ENCODE results near the gene XXYLT1.

XXYLT1 gene

DNA sequence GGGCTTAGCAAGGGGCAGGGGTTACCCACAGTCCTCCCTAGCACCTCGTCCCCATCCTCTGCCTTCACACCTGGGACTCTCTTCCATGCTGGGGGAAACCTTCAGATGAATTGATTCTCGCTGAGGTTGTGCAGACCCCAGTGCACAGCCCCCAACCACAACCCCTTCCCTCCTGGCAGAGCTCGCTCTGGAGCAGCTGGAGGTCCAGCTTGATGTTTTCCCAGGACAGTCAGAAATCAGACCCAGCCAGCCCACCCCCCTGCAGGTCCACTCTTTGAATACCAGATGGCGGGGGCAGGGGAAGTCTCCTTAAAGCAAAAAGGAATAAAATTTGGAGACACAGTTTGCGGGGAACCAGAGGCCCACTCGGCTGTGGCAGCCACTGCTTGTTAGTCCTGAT lies 234.4 kb downstream of the XXYLT1 start:
- DNase-seq = no peak

- DNase-seq = no peak
Observed at GRCh38 chr3:195036203-195036505, 234.8 kb downstream of the XXYLT1 start.

- DNase-seq = no peak
Observed at GRCh38 chr3:195035345-195036202, 235.4 kb downstream of the XXYLT1 start.

DNA sequence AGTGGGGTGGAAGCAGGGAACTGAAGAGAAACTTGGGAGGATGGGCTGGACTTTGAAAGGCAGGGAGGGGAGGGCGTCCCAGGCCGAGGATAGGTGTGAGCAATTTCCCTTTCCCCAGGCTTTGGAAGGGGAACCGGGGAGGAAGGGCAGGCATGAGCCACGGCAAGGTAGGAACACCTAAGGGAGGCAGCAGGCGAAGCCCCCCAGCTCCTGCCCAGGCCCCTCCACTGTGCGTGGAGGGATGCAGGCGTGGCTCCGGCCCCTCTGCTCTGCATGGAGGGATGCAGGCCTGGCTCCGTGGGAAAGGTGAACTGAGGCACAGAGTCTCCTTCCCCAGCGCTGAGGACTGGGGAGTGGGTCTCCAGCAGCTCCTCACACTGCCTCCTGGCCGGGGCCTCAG lies 236.4 kb downstream of the XXYLT1 start:
- no peak for DNase-seq

- no peak for DNase-seq
Observed at GRCh38 chr3:195034101-195034500, 236.9 kb downstream of the XXYLT1 start.

DNA sequence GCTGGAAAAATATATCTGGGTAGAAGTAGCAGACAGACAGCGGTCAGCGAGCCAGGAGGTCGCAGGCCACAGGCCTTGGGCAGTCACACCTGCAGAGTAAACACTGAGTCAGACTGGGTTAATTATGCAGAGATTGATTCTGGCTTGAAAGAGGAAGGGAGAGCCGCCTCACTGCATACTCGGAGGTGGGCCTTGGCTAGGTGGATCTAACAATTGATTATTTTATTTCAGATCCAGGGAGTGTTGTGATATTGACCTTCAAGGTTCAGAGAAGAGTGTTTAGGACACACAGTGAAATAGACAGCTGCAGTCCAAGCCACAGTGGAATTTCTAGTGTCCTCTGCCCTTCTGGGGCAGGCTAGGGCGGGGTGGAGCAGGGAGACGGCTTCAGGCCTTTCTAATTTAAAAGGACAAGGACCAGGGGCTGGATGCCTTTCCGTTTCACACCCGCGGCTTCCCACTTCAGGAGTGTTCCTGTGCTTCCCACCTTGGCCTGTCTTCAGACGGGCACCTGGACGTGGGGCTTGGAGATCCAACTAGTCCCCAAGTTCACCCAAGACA lies 237.3 kb downstream of the XXYLT1 start:
- no peak for DNase-seq

GRCh38 chr3:195032955-195033354 lies 238.0 kb downstream of the XXYLT1 start:
- no peak for DNase-seq

DNA sequence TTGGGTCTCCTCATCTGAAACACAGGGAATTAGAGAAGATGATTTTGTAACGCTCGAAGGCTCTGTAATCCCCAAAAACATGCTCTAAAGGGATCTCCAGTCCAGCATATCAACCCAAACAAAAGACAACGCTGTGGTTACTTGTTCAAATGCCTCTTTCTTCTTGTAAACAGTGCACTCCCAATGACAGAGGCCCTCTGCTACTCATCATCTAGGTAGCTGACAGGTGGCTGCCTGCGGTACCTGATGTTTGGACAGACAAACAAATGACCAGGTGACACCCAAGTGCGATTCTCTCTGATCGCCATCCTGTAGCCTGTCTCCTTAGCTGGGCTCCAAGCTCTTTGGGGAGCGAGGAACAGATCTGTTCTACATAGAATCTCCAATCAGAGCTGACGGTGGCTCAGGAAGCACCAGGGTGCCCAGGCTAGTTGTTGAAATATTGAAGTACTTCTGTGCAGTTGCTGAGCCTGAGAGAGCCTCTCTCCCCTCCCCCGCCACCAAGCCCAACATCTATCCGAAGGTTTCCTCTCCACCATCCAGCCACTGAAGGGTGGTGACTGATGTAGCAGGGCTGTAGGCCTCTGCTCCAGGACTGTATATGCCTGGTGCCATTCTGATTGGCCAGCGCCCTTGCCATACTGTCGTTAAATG lies 238.7 kb downstream of the XXYLT1 start:
- no peak for DNase-seq

DNA sequence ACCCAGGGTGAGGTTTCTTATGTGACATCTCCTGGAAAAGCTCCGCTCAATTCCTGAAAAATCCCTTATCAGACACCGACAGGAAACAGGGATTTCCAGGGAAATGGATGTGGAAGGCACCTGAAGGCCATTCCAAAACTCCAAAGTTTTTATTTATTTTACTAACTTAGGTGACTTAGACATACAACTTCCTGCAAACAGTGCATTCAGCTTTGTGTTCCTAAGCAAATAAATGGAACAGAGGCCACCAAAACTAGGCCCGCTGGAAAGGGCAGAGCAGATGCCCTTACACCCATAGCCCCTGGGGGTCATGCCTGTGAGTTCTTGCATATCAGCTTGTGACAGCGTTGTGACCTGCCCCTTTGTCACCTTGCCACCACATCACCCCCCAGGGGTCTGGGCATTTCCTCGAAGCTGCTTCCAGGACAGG lies 239.4 kb downstream of the XXYLT1 start:
- no peak for DNase-seq

DNA sequence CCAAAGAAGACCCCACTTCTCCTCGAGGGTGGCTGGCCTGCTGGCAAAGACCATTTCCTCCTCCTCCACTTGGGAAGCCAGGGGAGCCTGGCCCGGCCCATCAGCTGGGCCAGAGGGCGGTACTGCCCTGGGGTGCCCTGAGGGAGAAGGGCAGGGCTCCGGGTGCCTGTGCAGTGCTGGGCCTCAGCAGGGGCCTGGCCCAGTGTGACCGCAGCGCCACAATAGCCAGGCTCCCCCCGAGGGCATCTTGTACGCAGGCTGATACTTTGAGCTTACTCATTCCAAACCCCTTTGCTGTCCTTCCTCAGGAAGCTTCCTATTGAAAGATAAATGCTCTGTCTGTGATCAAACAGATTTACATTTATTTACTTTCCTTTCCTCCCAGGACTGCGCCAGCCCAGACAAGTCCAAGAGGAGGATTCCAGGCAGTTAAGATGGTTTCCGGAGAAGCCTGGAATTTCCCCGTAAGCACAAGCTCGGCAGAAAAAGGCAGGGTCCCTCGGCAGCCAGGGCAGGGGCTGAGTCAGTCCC lies 240.1 kb downstream of the XXYLT1 start:
- DNase-seq = no peak

DNA sequence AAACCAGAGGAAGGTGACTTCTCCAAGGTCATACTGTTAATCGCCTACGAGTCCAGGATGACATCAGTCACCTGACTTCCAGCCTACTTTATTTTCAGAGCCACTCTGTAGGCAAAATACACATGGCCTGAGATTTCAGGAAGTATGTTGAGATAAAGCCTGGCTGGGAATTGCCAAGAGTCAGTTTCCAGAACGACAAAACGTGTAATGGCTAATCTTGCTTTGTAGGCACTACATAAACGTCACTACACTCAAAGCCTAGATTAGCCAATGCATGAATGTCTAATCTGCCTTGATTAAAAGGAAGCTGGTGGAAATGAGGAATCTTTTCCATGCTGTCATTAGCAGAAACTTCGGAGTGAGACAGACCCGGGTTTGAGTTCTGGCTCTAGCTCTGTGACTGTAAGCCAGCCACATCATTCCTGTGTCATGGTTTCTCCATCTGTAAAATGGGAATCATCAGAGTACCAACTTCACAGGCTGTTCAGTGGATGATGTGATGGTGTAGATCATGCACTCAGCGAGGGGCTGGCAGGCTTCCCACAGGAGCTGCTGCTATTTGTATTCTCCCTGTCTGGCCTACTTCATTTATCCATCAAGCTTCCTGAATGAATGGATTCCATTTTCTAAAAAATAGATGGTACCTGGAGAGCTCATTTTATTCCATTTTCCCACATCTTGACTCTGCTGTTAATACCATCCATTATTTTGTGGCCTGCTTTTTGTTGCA lies 241.9 kb downstream of the XXYLT1 start:
- DNase-seq = no peak

DNA sequence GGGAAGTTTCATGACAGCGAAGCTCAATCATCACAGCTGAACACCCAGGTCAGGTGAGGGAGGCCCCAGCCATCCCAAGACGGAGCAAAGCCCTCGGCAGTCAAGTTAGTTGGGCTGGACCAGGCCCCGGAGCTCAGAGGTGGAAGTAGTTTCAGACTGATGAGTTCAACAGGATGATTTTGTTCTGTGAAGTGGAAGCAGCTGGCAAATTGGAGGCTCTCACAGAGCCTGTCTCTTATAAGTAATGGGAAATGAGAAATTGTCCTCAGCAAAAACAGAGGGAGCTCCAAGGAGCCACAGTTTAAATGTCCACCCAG lies 245.1 kb downstream of the XXYLT1 start:
- DNase-seq = no peak

- DNase-seq = no peak
Observed at GRCh38 chr3:195025056-195025883, 245.7 kb downstream of the XXYLT1 start.

DNA sequence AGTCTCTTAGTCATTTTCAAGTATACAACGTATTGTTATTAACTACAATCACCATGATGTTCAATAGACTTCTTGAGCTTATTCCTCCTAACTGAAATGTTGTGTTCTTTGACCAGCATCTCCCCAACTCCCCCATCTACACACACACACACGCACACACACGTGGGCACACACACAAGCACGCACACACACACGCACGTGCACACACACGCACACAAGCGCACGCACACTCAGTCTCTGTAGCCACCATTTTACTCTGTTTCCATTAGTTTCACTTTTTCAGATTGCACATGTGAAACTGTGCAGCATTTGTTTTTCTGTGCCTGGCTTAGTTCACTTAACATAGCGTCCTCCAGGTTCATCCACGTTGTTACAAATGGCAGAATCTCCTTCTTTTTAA lies 247.0 kb downstream of the XXYLT1 start:
- no peak for DNase-seq

DNA sequence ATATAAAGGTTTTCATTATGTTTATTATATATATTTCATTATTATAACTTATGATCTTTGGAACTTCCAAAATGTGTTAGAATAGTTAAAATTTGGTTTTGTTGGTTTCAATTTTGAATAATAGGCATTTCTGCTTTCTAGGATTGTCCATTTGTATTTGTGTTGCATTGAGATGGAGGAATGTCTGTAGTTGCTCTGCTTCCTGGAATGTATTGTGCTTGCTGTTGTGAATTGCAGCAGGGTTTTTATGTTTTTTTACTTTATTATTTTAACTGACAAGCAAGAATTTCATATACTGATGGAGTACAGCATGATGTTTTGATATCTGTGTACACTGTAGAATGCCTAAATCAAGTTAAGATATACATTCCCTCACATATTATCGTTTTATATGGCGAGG lies 247.4 kb downstream of the XXYLT1 start:
- no peak for DNase-seq

DNA sequence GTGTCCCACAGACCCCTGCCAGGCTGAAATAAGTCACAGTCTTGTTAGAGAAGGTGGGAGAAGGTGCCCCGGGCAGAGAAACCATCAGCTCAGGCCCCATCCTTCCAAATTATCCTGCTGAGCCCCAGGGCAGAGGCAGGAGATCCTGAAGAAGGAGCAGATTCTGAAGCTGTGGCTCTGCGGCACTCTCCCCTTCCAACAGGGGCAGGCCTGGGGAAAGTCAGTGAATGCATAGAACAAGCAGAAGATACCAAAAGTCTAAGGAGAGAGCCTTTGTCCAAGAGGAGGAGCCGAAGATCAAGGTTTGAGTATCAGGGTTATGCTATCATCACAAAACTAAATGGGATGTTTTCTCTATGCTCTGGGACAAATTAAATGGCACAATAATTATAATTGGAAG lies 249.3 kb downstream of the XXYLT1 start:
- DNase-seq = no peak

GRCh38 chr3:195020921-195021320 lies 250.0 kb downstream of the XXYLT1 start:
- no peak for DNase-seq

DNA sequence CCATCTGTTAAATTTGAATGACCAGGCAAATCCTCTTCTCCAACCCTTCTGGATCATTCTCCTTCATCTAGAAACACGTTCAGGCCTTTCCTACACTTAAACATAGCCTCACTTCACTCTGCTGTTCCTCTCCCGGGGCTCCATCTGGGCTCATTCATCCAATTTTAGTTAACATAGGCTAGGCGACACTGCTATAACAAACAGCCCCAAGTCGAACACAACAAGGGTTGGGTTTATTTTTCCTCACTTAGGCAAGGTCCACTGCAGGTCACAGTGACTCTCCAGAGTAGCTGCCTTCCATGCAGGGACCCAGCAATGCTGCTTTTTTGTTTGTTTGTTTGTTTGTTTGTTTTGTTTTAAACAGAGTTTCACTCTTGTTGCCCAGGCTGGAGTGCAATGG lies 250.8 kb downstream of the XXYLT1 start:
- no peak for DNase-seq

DNA sequence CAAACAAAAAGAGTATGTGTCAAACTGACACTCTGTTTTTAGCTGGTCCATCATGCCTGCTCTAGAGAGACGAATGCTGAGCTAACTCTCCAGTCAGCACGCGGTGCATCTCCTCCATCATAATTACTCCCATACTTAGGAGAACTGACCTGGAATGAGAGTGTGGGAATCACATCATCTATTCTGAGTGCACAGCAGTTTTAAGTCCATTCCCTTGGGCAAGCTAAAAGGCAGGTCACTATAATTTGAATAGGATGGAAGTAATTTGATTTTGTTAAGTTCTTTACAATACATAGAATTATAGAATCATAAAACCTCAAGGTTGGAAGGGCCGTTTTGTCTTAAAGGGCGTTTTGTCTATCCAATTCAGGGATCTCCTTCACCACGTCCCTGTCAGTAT lies 251.6 kb downstream of the XXYLT1 start:
- no peak for DNase-seq

Measured in activated CD4-positive, alpha-beta T cell treated with anti-CD3 and anti-CD28 coated beads, Interleukin-2, Interleukin-6, amounts not matched to agents 100 ng/mL and 50 ng/mL, durations not matched to agents 16 hours and 8 hours (primary cell).